ENCODE data around the gene C6orf58.

- TF ChIP-seq EP300 (IDR thresholded peaks at IDR 0.05) = no peak
- no peak for TF ChIP-seq CTCF (IDR thresholded peaks at IDR 0.05)
- TF ChIP-seq POLR2A (IDR thresholded peaks at IDR 0.05) = no peak
Observed at GRCh38 chr6:127561660-127562059, 15.3 kb upstream of the C6orf58 start.

Measured in ovary (tissue), 3 donors.